Peyer's patch (tissue), 4 donors: ENCODE data around the gene TMEM198.

Source experiments
- CTCF ChIP-seq, 6 experiments: fragments of 450-650 bp in 4 of 6; fragments of 200-600 bp in 2 of 6; sonication (generic) in 1 of 6; IDR thresholded peaks; one replicate each; pipeline ENCODE4 v1.5.1; 2017 to 2019; ENCODE audit warnings: antibody characterized with exemption in 6 of 6, mild to moderate bottlenecking in 3 of 6, moderate library complexity in 1 of 6
- POLR2A ChIP-seq, 2 donors: fragments of 450-650 bp; IDR thresholded peaks; one replicate each; pipeline ENCODE4 v1.5.1; 2017; ENCODE audit warnings: antibody characterized with exemption in 2 of 2, mild to moderate bottlenecking in 2 of 2, moderate library complexity in 2 of 2

GRCh38 chr2:219507581-219508443 is 36.0 kb upstream of the TMEM198 start:
- TF ChIP-seq CTCF (IDR thresholded peaks at IDR 0.05) = no peak
- TF ChIP-seq POLR2A (IDR thresholded peaks at IDR 0.05) = no peak
